GM21515 (cell line): ENCODE measurements around the gene RAB28.

ENCODE experiments used
- ATAC-seq: cut with Tn5 transposase; IDR thresholded peaks from one replicate; pipeline ENCODE4 v1.9.1; 2021; ENCODE audit not compliant: unreplicated experiment

Gene RAB28

DNA sequence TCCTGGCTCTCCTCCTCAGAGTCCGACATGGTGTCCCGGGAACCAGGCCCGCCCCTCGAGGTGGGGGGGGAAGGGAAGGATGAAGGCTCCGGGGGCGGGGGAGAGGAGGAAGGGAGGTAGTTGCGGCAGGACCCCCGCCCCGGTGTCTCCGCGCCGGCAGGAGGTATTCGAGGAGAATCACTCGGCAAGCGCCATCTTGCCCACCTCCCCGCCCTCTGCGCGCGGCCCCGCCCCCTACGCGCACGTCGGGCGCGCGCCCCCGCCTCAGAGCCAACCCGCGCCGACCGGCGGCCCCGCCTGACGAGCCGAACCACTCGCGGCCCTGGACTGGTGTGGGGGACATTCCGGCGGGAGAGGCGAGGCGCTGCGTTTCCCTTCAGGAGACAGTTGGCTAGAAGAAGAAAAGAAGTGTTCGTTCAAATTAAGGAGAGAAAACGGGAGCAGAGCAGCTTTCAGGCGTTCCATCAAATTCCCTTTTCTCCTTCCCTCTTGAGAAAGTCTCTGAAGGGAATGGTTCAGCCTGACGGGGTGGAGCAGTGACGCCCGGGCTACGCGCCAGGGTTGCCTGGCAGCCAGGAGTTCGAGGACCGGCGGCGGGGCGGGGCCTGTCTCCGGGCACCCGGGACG is at the start of gene RAB28:
TSS of gene RAB28 (minus strand) at position 219 of the 627 bp plus-strand sequence.
- ATAC-seq, result peak; percentile 96

DNA sequence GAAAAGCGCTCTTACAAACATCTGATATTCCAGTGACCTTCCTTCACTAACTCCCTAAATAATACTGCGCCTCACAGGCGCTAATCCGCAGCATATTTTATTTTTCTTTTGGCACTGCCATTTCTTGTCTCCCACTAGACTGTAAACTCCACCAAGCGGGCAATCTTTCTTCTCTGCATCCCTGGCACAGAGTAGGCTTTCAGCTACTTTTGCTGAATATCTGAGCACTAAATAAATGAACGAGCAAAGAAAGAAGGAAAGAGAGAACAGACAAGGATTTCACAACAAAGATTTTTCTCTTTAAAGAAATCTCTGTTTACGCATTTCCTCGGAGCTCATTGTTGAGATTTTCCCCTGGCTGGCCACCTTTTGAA is 47.5 kb upstream of the RAB28 start:
- no peak for ATAC-seq

DNA sequence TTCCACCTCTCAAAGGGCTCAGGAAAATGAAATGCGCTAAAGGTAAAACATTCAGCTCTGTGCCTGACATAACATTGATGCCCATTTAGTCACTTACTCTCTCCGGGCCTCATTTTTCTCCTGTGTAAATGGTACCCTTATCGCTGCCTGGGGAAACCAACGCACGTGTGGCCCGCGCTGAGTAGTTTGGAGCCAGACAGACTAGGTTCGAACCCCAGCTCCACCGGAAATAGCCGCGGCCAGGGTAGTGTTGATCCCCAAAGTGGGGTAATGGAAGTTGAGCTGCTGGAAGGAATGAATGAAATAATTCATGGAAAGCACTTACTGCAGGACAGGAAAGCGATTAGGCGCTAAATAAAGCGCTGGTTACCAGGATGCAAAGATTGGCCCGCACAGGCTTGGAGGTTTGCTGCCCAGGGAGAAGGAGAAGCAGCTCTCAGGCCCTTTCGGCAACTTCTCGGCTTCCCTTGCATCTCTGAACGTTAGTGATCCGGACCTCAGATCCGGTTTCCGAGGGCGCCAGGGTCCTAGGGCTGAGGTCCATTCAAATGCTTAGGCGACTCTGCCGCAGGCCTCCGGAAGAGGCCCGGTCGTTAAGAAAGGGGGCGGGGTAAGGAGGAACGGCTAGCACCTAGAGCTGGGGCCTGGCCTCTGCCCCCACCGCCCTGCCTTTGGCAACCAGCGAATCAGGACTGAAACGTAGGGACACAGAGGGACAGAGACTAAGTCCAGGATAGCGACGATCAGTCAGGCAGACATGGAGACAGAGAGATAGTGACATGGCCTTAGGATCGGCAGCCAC is 46.9 kb upstream of the RAB28 start:
- ATAC-seq, result no peak

DNA sequence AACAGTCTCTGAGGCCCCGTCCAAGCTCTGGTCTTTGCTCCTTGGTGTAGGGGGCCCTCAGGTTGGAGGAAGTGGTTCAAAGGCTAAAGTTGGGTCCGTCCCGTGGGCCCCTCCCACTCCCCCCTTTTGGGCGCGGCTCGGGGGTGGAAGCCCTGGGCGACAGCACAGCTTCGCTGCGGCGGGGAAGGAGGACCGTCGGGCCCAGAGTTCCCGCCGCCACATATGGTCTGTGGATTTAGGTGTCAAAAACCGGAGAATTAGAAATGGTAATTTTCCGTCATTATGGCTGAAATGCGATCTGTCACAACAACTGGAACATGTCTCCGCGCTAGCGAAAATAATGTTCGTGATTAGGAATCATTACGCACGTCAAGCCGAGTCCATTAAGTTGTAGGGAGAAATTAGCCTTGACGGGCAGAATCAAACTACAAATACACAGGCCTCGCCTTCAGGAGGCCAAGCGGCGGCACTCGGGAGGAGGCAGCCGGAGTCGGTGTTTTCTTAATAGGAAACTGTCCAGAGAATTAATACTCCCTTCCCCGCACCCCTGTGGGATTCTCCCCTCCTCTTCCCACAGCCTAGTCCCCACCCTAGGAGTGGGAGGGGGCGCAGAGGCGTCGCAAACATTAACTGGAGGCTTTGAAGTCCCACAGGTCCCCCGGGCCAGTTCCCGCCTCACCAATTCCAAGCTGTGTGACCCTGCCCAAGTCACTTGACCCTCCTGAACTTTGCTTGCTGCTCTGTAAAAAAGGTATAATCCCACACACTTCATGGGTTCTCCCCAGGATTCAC is 45.2 kb upstream of the RAB28 start:
- no peak for ATAC-seq

DNA sequence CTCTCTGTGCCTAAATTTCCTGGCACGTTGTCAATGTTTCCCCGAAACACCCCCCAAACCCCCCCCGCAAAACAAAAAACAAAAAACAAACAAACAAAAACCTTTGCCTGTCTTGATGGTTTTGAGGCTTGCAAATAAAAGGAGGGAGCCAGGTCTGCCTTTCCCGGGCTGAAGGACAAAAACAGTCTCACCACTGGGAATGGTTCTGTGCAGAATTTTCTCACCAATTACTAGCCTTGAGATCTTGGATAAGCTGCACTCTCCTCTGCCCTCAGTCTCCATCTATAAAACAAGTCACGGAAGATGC is 44.6 kb upstream of the RAB28 start:
- no peak for ATAC-seq

DNA sequence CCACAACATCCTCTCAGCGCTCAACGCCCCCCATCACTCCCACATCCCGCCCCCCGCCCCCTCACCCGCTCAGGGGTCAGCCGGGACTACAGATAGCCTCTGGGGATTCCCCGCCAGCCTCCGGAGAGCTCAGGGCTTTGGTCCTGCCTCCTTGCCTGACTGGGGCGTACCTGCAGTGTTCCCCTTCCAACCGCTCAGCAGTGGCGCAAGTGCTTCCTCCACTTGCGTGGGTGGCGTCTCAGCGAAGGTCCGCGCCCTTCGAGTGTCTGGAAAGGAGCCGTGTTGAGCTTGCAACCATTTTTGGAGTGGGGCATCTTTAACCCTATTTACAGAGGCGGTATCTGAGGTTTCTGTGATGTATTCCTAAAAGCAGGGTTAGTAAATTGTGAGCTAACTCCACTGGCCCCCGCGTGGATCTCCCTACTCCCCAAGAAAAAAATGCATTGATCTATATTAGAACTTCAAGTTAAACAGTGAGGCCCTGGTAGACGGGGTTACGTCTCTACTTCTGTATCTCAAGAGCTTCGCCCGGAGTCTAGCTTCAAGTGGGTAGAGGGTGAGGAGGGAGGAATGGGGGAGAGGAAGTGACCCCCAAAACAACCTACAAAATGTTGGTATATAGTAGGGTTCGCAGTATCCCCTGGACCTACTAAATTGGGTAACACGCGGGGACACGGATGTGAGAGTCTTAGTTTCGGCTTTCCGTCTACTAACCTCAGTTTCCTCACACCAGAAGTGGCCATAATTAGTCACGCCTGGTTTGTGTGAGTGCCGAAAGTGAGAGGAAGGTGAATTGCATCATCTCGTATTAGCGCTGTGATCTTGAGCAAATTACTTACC is 44.1 kb upstream of the RAB28 start:
- peak; percentile 83 for ATAC-seq

DNA sequence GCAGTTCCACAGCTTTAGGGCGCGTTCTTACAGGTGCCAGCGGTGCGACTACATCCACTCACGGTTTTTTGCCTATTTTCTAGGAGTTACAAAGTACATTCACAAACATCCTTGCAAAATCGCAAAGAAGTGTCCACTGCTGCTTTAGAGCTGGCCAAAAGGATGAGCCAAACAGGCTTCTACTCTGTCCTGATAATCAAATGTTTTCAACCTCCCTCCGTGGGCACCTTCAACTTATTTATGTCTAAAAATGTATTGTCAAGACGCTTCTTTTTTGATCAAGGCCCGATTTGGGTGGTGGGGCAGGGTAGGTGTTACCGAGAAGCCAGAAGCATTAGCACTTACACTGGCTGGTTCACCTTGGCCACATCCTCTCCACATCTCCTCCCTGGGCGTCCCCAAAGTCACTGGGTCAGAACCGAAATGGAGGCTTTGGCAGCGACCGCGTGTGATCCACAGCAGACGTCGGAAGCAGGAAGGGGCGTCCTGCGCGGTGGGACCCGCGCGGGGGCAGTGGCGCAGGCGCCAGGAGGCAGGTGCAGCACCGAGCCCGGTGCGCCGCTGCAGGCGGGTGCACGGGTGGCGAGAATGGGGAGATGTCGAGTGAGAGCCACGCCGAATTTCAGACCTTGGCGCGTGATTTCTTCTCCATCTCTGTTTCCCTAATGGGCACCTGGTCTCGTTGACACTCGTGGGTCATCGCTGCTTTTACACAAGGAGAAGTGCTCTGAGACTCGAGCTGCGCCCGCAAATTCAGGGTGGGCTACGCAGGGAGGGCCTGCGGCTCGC is 43.2 kb upstream of the RAB28 start:
- ATAC-seq, result no peak

DNA sequence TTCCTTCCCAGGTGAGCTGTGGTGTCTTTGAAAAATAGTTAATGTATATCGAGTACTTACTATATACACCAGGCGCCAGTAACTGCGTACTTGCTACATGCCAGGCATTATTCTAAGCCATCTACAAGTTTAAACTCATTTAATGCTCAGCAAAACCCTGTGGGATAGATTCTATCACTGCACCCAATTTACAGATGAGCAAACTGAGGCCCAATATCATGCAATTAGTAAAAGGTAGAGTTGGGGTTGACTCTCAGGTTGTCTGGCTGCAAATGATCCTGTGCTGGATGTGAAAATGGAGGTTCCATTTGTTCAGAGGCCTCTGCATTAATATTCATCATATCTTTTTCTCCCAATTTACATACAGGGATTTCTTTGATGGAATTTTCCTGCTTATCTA is 42.5 kb upstream of the RAB28 start:
- ATAC-seq, result no peak

DNA sequence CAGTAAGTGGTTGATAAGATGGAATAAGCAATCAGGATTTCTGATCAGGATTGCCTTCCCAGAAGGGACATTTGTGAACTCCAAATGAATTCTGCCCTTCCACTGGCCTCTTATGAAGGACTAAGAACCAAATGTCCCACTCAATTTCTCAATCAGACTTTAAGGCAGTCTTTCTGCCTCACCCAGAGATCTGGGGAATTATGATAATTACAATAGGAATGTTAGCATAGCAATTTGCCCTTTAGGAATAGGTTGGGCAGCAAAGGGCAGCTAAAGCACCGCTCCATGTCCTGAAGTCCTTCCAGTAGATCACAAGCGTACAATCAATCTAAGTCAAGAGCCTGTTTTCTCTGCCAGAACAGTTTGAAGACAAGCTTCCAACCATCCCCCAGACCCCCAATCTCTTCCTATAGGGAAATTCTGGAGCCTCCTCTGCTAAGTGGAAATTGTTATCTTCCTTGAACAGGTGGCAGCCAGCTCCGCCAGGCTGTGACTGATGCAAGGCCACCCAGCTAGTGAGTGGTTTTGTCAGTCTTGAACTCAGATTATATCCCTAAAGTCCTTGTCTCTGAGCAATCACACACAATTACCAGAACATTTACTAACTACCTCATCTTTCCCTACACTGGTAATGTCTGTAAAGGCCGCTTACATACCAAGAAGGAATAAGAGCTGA is 41.6 kb upstream of the RAB28 start:
- ATAC-seq, result no peak

DNA sequence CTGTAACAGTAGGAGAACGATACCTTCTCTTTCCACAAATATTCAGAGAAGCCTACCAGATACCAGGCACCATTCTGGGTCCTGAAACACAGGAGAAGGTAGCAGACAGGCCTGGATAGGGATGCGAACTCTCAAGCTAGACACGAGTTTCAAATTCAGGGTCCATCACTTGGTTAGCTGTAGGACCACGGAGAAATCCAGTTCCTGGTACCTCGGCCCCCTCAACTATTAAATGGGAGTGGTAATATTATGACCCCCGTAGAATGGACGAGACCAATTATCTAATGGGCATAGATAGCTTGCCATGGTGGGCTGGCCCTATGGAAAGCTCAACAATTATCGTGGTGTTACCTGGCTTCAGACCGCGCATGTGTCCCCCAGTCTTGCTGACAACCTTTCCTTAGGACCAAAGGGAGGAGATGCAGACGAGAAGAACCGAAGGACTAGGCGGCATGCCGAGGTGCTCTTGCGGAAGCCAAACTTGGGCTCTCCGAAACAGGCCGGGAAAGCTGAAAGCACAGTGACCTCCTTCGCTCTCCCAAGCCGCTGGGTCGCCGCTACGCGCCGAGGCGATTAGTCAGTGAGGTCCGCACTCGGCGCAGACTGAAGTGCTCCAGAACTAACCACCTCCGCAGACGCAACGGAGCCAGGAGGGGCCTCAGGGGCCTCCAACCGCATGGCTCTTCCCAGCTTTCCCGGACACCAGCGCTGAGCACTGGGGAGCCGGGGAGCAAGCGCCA is 40.5 kb upstream of the RAB28 start:
- no peak for ATAC-seq

DNA sequence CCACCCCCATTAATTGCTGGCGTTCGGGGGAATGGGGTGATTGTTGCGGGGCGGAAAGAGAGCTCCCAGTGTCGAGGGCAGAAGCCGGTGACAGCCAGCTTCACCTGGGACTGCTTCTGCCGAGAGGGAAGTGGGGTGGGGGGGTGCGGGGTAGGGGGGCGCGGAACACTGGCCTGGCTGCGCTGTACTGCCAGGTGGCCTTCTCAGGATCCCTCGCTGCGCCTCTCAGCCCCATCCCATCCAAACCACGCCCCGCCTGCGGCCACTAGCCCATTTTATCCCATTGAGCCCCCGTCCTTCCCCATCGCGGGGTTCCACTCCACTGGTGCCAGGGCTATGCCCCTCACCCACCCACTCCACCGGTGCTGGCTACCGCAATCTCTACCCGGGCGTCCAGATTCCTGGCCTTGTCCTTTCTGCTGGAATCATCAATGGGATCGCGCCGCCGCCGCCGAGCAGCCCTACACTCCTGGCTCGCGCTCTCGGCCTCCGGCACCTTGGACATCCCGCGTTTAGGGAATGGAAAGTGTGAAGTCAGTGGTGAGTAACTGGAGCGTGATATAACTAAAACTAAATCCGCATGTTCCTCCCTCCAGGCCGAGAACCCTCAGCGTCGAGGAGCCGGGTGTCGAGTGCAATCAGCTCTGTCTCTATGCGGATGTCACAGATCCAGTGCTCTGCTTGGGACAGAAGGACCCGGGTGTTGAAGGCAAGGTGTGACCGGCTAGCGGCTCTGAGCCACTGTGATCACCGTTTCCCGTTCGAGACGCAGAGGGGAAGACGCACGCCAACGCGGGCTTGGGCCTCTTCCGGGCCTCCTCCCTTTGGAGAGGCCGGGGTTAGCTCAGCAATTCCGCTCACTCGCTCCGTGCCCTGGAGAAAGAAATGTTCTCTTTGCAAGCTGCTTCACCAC is 39.7 kb upstream of the RAB28 start:
- ATAC-seq, result no peak

DNA sequence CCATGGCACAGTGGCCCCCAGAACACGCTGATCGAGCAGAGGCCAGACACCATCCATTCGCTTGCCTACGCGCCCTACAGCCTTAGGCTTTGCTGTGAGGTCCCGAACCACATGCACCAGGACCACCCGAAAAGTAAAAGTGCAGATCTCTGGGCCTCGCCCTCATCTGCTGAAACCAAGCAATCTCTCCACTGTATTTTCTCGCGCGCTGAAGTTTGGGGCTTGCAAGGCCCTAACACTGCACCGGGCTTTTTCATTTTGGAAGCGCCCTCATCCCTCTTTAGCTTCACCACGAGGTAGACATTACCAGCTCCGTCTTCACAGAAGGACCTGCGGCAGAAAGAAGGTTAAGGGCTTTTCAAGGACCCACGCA is 39.0 kb upstream of the RAB28 start:
- no peak for ATAC-seq

DNA sequence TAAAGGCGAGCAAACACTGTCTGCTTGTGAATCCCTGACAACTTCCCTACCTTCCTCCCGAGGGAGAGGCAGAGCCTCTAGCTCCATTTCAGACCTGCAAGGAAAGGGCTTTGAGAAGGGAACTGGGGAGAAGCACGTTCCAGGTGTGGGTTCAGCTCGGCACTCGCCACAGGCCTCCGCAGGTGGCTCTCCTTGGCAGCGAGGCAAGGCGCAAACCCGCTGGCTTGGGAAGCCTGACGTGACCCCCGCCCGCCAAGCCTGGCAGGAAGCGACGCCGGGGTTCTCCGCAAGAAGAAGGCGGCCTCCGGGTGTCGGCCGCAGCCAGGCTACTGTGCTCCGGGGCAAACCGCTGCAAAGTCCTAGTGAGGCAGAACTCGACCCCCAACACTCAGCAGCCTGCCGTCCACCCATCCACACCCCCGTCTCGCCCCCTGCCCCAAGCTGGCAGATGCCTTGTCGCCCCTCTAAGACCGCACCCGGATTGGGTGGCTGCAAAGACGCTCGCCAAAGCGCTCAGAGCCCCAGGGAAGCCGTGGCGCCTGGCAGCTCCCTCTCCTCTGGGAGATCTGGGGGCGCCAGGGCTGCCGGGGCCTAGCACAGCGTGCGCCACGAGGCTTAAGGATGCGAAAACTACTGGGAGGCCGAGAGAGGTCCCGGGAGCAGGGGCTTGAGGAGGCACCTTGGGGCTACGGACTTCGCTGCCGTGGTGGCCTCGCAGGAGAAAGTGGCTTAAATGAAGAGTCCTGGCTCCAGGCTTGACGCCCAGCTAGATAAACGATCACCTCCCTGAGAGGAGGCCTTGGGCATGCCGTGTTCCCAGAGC is 38.4 kb upstream of the RAB28 start:
- ATAC-seq, result no peak

DNA sequence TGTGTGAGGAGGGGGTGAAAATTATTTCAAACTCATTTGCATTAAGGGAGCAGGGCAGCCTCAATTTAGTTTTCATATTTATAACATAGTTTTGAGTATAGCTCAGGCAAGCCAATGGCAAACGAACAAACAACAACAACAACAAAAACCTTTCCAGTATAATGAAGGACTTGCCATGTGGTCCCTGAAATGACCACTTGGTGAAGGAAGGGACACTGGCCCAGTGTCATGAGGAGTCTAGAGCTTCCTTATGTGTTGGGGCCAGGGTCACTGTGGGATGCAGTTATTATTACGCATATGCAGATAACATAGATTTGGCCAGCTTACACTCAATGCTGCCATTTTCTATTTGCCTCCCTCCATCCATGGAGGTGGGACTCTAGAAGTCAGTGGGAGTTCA is 36.9 kb upstream of the RAB28 start:
- no peak for ATAC-seq

DNA sequence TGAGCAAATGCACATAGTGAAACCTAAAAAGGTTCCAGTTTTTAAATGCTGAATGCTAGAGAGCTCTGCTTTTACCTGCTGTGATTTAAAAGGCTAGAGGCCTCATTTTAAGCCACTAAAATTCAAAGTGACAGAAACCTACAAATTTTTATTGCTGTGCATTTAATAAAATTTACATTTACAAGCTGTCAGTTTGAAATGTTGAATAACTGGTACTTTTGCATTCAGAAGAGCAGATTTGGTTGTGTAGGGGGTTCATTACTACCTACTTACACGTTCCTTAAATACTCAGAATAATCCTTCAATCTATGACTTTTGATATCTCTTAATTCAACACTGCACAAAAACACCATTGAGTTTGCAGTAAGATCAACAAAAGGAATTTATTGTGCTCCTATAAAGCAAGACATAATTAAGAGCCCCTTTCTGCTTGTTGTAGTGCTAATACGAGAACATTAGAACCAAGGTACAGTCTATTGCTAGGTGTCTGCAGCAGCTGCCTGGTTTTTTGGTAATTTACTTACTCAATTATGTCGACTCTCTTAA is 32.2 kb upstream of the RAB28 start:
- no peak for ATAC-seq

DNA sequence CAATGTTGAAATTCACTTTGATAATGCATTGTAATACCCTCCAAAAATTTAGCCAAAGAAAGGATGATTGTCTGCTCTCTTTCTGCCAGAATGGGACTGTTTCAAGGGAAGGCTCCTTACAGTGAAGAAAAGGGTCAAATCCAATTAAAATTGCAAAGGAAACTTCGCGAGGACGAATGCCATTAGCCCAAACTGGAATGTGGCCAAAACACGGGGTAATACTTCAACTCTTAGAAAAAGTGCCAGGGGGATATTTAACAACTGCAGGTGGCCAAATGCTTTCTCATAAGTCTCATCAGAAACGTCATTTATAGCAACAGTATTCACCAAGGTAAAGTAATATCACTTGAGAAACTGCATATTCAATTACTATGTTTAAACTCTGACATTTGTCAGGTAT is 31.1 kb upstream of the RAB28 start:
- ATAC-seq, result no peak

DNA sequence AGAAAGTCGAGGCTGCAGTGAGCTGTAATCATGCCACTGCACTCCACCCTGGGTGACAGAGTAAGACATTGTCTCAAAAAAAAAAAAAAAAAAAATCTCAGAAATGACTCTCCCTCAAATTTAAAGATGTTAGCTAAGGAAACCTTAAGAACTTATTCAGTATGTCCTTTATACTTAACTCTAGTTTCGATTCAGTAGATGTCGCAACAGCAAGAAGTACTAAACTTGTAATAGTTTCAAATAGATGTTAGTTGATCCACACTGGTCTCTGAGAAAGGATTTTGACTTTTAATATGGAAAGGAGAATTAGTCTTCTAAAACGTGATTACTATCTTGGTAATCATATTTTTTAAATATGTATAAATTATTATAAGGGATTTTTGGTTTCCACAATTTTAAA is 30.6 kb upstream of the RAB28 start:
- ATAC-seq, result no peak
